Measurements from ENCODE around the gene EDRF1. TPM values are rescaled to one million over a fixed set of nuclear protein-coding genes. Genes with fewer than 3 reads are reported as not detected.

Gene EDRF1
- total and polyA plus RNA-seq, 2 donors (not counting 1 experiment from before 2014, with no cell fraction given), result 26.1 to 63.0 TPM

DNA sequence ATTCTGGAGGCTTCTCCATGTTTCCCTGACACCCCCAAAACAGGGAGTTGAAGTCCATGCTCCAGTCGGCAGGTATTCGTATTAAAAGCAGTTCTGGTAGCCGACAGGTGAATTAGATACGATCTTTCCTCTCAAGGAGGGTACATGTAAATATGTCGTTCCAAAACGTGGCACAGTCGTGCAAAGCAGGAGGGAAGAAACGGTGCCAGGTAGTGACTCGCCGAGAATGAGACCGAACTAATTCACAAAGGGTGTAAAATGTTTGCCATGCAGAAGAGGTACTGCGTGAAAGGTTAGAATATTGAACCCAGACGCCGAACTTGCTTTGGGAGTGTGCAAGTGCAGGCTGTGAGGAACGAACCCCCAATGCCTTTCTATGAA, 483 bp downstream of the EDRF1 start:
- peak overlapping the region; percentile 95 for H3K4me3 Mint-ChIP-seq
- Histone ChIP-seq H3K9me3 (ENCODE audit: control extremely low read depth in 1 of 3, control insufficient read depth in 2 of 3, insufficient read depth in 1 of 3, low read length in 2 of 3) (peaks cover 0 to 9% (median 0%) of the 10 kb centered on the region in 3 donors), H3K79me2 (ENCODE audit: control insufficient read depth, insufficient read depth, low read length) (peaks cover 22% of the 10 kb centered on the region), H3K36me3 (replicated peaks in 1 of 2; ENCODE audit: control extremely low read depth in 1 of 2, control insufficient read depth in 1 of 2, extremely low read depth in 1 of 2, insufficient read depth in 2 of 2, low read length in 1 of 2) (peaks cover 7 to 31% of the 10 kb centered on the region in 2 experiments), H3K27me3 (replicated peaks in 1 of 4; ENCODE audit: control extremely low read depth in 1 of 4, control insufficient read depth in 3 of 4, insufficient read depth in 4 of 4, low read length in 3 of 4) (no peaks in the 10 kb centered on the region), H3K4me3 (ENCODE audit: control extremely low read depth in 1 of 5, extremely low read depth in 1 of 5, insufficient read depth in 1 of 5, low read depth in 2 of 5, low read length in 4 of 5) (peak overlapping the region; percentile 69 to 93 (median 89)), H3K4me2 (replicated peaks; ENCODE audit: low read depth, low read length, poor library complexity, severe bottlenecking) (peak overlapping the region; percentile 83), H3K9ac (ENCODE audit: low read length) (peak overlapping the region; percentile 98), H2AFZ (ENCODE audit: insufficient read depth, low read depth, low read length, poor library complexity, severe bottlenecking) (peak overlapping the region; percentile 99), H3K4me1 (ENCODE audit: control insufficient read depth in 2 of 2, insufficient read depth in 2 of 2, low read length in 2 of 2) (peaks cover 17% of the 10 kb centered on the region in 2 donors), H4K20me1 (ENCODE audit: control insufficient read depth, insufficient read depth, low read length, poor library complexity, severe bottlenecking) (no peaks in the 10 kb centered on the region), H3K27ac (ENCODE audit: low read length in 2 of 2) (peak overlapping the region; percentile 77 to 93)
- no peak for ATAC-seq (ENCODE audit: low read depth)
- no peak for TF ChIP-seq EZH2 (IDR thresholded peaks at IDR 0.05; ENCODE audit: borderline replicate concordance, insufficient read depth, low read depth, low read length, poor library complexity, severe bottlenecking)
- TF ChIP-seq, protein P1, sequence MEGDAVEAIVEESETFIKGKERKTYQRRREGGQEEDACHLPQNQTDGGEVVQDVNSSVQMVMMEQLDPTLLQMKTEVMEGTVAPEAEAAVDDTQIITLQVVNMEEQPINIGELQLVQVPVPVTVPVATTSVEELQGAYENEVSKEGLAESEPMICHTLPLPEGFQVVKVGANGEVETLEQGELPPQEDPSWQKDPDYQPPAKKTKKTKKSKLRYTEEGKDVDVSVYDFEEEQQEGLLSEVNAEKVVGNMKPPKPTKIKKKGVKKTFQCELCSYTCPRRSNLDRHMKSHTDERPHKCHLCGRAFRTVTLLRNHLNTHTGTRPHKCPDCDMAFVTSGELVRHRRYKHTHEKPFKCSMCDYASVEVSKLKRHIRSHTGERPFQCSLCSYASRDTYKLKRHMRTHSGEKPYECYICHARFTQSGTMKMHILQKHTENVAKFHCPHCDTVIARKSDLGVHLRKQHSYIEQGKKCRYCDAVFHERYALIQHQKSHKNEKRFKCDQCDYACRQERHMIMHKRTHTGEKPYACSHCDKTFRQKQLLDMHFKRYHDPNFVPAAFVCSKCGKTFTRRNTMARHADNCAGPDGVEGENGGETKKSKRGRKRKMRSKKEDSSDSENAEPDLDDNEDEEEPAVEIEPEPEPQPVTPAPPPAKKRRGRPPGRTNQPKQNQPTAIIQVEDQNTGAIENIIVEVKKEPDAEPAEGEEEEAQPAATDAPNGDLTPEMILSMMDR (IDR thresholded peaks at IDR 0.05), result no peak
- POLR2A ChIA-PET, result interaction anchor here (1.0 kb wide), 1 partner anchor 103 kb away, joined by 6 read pairs; the partner anchor contains the start of genes BCCIP and UROS
- DNase-seq, result no peak
- H3K27me3 Mint-ChIP-seq, result no peaks in the 10 kb centered on the region
- intact Hi-C loops (cut with micrococcal nuclease), result no loop called here
- CTCF ChIA-PET, result no interaction called here
- 1% methylated on average over 14 of the region's 15 CpGs for WGBS (ENCODE audit: insufficient coverage)
- H3K4me1 Mint-ChIP-seq, result peaks cover 30% of the 10 kb centered on the region
- no peaks in the 10 kb centered on the region for H3K9me3 Mint-ChIP-seq (ENCODE audit: insufficient read depth)
- H3K27ac Mint-ChIP-seq, result peak overlapping the region; percentile 93

DNA sequence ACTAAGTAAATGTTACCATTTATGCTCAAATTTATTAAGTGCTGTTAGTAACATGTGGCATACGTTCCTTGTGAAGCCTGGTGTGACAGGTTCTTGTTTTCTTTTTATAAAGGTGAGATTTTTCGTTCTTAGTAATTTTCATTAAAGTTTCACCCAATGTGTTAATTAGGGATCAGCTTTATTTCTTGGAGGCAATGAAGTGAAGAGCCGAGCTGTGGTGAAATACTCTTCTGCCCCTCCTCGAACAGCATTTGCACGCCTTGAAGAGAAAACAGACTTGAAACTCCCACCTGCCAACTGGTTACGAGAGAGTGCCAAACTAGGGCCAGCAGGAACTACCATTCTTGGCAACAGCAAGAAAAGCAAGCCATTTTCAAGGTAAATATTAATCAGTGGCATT, 1.5 kb downstream of the EDRF1 start:
- Mint-ChIP-seq H3K27me3 (no peaks in the 10 kb centered on the region), H3K9me3 (ENCODE audit: insufficient read depth) (no peaks in the 10 kb centered on the region), H3K4me1 (peaks cover 30% of the 10 kb centered on the region), H3K4me3 (peak overlapping the region; percentile 76), H3K27ac (peak overlapping the region; percentile 56)
- ChIA-PET POLR2A (interaction anchor here (0.7 kb wide), 1 partner anchor 713 kb away, joined by 3 read pairs; no protein-coding TSS in a partner anchor), CTCF (no interaction called here)
- intact Hi-C loops (cut with micrococcal nuclease), result no loop called here
- Histone ChIP-seq H3K27ac (ENCODE audit: low read length in 2 of 2) (no peak overlapping the region), H2AFZ (ENCODE audit: insufficient read depth, low read depth, low read length, poor library complexity, severe bottlenecking) (no peak overlapping the region), H3K4me2 (replicated peaks; ENCODE audit: low read depth, low read length, poor library complexity, severe bottlenecking) (peak overlapping the region; percentile 83), H3K9ac (ENCODE audit: low read length) (no peak overlapping the region), H3K79me2 (ENCODE audit: control insufficient read depth, insufficient read depth, low read length) (peaks cover 22% of the 10 kb centered on the region), H4K20me1 (ENCODE audit: control insufficient read depth, insufficient read depth, low read length, poor library complexity, severe bottlenecking) (no peaks in the 10 kb centered on the region), H3K9me3 (ENCODE audit: control extremely low read depth in 1 of 3, control insufficient read depth in 2 of 3, insufficient read depth in 1 of 3, low read length in 2 of 3) (peaks cover 0 to 9% (median 0%) of the 10 kb centered on the region in 3 donors), H3K27me3 (replicated peaks in 1 of 4; ENCODE audit: control extremely low read depth in 1 of 4, control insufficient read depth in 3 of 4, insufficient read depth in 4 of 4, low read length in 3 of 4) (no peaks in the 10 kb centered on the region), H3K4me1 (ENCODE audit: control insufficient read depth in 2 of 2, insufficient read depth in 2 of 2, low read length in 2 of 2) (peaks cover 17% of the 10 kb centered on the region in 2 donors), H3K36me3 (replicated peaks in 1 of 2; ENCODE audit: control extremely low read depth in 1 of 2, control insufficient read depth in 1 of 2, extremely low read depth in 1 of 2, insufficient read depth in 2 of 2, low read length in 1 of 2) (peaks cover 7 to 40% of the 10 kb centered on the region in 2 experiments), H3K4me3 (ENCODE audit: control extremely low read depth in 1 of 5, extremely low read depth in 1 of 5, insufficient read depth in 1 of 5, low read depth in 2 of 5, low read length in 4 of 5) (peak overlapping the region in 1 of 5 experiments; percentile 89)
- no peak for DNase-seq
- ATAC-seq (ENCODE audit: low read depth), result no peak
- 62% methylated on average over 4 of the region's 6 CpGs for WGBS (ENCODE audit: insufficient coverage)
- TF ChIP-seq, protein P1 (IDR thresholded peaks at IDR 0.05), result no peak
- TF ChIP-seq EZH2 (IDR thresholded peaks at IDR 0.05; ENCODE audit: borderline replicate concordance, insufficient read depth, low read depth, low read length, poor library complexity, severe bottlenecking), result no peak

Measured in B cell (primary cell).